ENCODE measurements around the gene STX18.

STX18 gene

DNA sequence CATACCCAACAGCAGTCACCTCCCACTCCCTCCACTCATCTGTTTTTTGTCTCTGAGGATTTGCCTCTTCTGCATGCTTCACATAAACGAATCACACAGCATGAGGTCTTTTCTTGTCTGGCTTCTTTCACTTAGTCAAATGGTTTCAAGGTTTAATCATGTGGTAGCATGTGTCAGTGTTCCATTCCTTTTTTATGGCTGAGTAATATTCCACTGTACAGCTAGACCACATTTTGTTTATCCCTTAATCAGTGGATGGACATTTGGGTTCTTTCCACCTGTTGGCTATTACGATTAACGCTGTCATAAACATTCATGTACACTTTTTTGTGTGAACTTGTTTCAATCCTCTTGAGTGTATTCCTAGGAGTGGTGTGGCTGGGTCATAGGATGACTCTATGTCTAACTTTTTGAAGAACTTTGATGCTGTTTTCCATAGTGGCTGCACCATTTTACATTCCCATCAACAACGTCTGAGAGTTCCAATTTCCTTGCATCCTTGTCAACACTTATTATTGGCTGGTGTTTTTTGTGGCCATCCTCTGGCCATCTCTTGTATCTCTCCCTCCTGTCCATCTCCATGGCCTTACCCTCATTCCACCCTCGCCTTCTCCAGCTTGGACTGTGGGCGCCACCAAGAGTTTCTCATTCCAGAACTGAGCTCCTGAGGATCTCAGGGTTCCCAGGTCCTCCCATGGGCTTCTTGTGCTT lies 167.3 kb downstream of the STX18 start:
- no peak for DNase-seq

Data from NCI-H69 (cell line).